Upper lobe of right lung (tissue), 1 donor: ENCODE results near the gene BSN. TPM values are rescaled to one million over a fixed set of nuclear protein-coding genes. Genes with fewer than 3 reads are reported as not detected.

Experiments used
- ATAC-seq: fragments of 200-7000 bp; cut with Tn5 transposase; one replicate; pipeline ENCODE4 v1.9.1; 2020; ENCODE audit warnings: mild to moderate bottlenecking, moderate library complexity
- DNase-seq: peaks from one replicate; pipeline ENCODE4 v3.0.0-alpha.2; 2020
- H3K27ac ChIP-seq: fragments of 200-600 bp; one replicate; pipeline ENCODE4 v1.8.0; 2022
- H3K27me3 ChIP-seq: fragments of 200-600 bp; one replicate; pipeline ENCODE4 v1.8.0; 2022; ENCODE audit warnings: mild to moderate bottlenecking
- H3K36me3 ChIP-seq: fragments of 200-600 bp; one replicate; pipeline ENCODE4 v1.8.0; 2022
- H3K4me1 ChIP-seq: fragments of 200-600 bp; one replicate; pipeline ENCODE4 v1.8.0; 2022
- H3K4me3 ChIP-seq: fragments of 200-600 bp; one replicate; pipeline ENCODE4 v1.8.0; 2022; ENCODE audit warnings: mild to moderate bottlenecking
- H3K9me3 ChIP-seq: fragments of 200-600 bp; one replicate; pipeline ENCODE4 v1.8.0; 2022
- CTCF ChIP-seq: fragments of 200-600 bp; IDR thresholded peaks from one replicate; pipeline ENCODE4 v1.8.0; 2022; ENCODE audit warnings: antibody characterized with exemption
- intact Hi-C: fragments of 100-400 bp; cut with DNase I; formaldehyde crosslinking; loops from one replicate; pipeline ENCODE4 v1.11.0; 2022
- long read RNA-seq: library from polyadenylated mRNA; unstranded; transcript quantifications from one replicate; pipeline ENCODE4 v2.0.0, GENCODE V29; 2021
- total RNA-seq: library from RNA; stranded (reverse); fragmentation: NEBNext Ultra II Directional; extraction: Animal tissue kit (Norgen Biotek cat#: 25700); gene quantifications from one replicate; pipeline ENCODE4 v1.2.1, GENCODE V29; 2021
- donor health status: DM: no; HTN: yes; CAD: no; lungs with severe emphysema.

BSN gene
- total RNA-seq: 0.43 TPM
- long read RNA-seq: 0 reads

GRCh38 chr3:49553692-49554632 lies at the start of gene BSN:
Gene BSN (plus strand): TSS chr3:49554477. CDS start chr3:49554603, 126 bp downstream.
- Histone ChIP-seq H3K36me3 (no peaks in the 10 kb centered on the region), H3K27me3 (no peaks in the 10 kb centered on the region), H3K27ac (peak within 1 kb of the TSS; percentile 34), H3K4me1 (peaks cover 16% of the 10 kb centered on the region), H3K9me3 (no peaks in the 10 kb centered on the region), H3K4me3 (peak within 1 kb of the TSS; percentile 84)
- peak; percentile 92 for ATAC-seq
- intact Hi-C loops: loop anchor here (10.0 kb wide), 1 partner anchor 111 kb away; no protein-coding TSS in a partner anchor
- no peak for TF ChIP-seq CTCF
- DNase-seq: peak; percentile 94

- ATAC-seq (no peak), DNase-seq (no peak)
- intact Hi-C loops: no loop called here
- H3K9me3 ChIP-seq: no peaks in the 10 kb centered on the region
- H3K36me3 ChIP-seq: peaks cover 15% of the 10 kb centered on the region
- TF ChIP-seq CTCF: no peak
- H3K27ac ChIP-seq: no peak overlapping the region
- no peak overlapping the region for H3K4me3 ChIP-seq
- no peaks in the 10 kb centered on the region for H3K27me3 ChIP-seq
- H3K4me1 ChIP-seq: no peaks in the 10 kb centered on the region
Measured at GRCh38 chr3:49506906-49507305, 47.4 kb upstream of the BSN start.

DNA sequence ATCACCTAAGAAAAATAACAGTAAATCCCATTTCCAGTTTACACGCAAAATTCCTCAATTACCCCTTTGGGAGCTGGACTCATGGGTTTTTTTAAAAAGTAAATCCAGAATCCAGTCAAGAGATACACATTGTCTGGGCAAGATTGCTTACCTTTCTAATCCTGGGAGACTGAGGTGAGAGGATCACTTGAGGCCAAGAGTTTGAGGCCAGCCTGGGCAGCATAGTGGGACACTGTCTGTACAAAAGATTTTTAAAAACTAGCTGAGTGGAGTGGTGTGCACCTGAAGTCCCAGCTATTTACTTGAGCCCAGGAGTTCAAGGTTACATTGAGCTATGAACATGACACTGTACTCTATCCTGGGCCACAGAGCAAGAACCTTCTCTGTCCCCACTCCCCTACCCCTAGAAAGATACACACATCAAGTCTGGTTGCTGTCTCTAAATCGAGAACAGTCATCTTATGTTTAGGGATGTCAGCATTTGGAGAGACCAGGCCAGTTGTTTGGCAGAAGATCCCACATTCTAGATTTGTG lies 45.2 kb upstream of the BSN start:
- intact Hi-C loops: no loop called here
- Histone ChIP-seq H3K27me3 (no peaks in the 10 kb centered on the region), H3K27ac (no peak overlapping the region), H3K36me3 (peaks cover 34% of the 10 kb centered on the region), H3K4me3 (no peak overlapping the region), H3K4me1 (no peaks in the 10 kb centered on the region), H3K9me3 (no peaks in the 10 kb centered on the region)
- ATAC-seq: no peak
- no peak for DNase-seq
- no peak for TF ChIP-seq CTCF

- no peak for DNase-seq
- H3K9me3 ChIP-seq: no peaks in the 10 kb centered on the region
- H3K27ac ChIP-seq: no peak overlapping the region
- no peaks in the 10 kb centered on the region for H3K27me3 ChIP-seq
- H3K4me3 ChIP-seq: no peak overlapping the region
- no peaks in the 10 kb centered on the region for H3K4me1 ChIP-seq
- ATAC-seq: no peak
- intact Hi-C loops: no loop called here
- H3K36me3 ChIP-seq: peaks cover 41% of the 10 kb centered on the region
- TF ChIP-seq CTCF: no peak
Measured at GRCh38 chr3:49511639-49512038, 42.6 kb upstream of the BSN start.

DNA sequence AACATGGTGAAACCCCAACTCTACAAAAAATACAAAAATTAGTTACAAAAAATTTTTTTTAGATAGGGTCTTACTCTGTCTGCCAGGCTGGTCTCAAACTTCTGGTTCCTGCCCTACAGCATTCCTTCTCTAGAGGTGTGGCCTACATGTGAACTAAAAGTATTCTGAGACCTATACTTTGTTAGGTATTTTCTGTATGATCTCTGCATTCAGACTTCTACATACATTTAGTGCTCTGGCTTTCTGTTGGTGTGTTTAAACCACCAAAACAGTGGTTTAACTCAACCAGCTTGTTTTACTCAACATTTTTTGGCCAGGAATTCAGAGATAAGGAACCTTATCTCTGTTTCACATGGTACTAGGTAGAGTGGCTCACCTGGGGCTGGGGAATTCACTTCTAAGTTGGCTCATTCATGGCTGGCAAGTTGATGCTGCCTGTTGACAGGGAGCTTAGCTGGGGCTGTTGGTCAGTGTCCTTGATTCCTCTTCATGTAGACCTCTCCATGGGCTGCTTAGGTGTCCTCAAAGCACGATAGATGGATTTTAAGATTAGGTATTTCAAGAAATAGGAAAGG lies 41.4 kb upstream of the BSN start:
- H3K27me3 ChIP-seq: no peaks in the 10 kb centered on the region
- H3K9me3 ChIP-seq: no peaks in the 10 kb centered on the region
- intact Hi-C loops: no loop called here
- peak; percentile 39 for ATAC-seq
- DNase-seq: no peak
- no peaks in the 10 kb centered on the region for H3K4me1 ChIP-seq
- no peak for TF ChIP-seq CTCF
- no peak overlapping the region for H3K27ac ChIP-seq
- H3K36me3 ChIP-seq: peaks cover 45% of the 10 kb centered on the region
- no peak overlapping the region for H3K4me3 ChIP-seq
